BE2C (cell line): ENCODE data around the gene DDX10.

Source experiments
- DNase-seq: peaks from one replicate; pipeline ENCODE4 v3.0.0-alpha.2; 2020
- H3K27me3 ChIP-seq: fragments of 250-450 bp; sonication (Bioruptor Pico); 2 replicates; pipeline ENCODE4 v1.5.1; 2020; ENCODE audit warnings: mild to moderate bottlenecking
- H3K36me3 ChIP-seq: fragments of 250-450 bp; sonication (Bioruptor Pico); 2 replicates; pipeline ENCODE4 v1.5.1; 2020; ENCODE audit warnings: mild to moderate bottlenecking
- H3K4me1 ChIP-seq: fragments of 250-450 bp; sonication (Bioruptor Pico); 2 replicates; pipeline ENCODE4 v1.5.1; 2020
- H3K4me3 ChIP-seq: 2 replicates; pipeline ENCODE4 v1.5.1; 2011; ENCODE audit warnings: low read depth, low read length
- H3K9me3 ChIP-seq: fragments of 250-450 bp; sonication (Bioruptor Pico); 2 replicates; pipeline ENCODE4 v1.5.1; 2020
- CTCF ChIP-seq: IDR thresholded peaks from 2 replicates; pipeline ENCODE4 v1.5.1; 2012; ENCODE audit warnings: mild to moderate bottlenecking, low read depth, low read length

DDX10 gene

GRCh38 chr11:108679045-108679444, 14.2 kb downstream of the DDX10 start:
- H3K36me3 ChIP-seq = peaks cover 50% of the 10 kb centered on the region

GRCh38 chr11:108680271-108680670, 15.4 kb downstream of the DDX10 start:
- H3K4me3 ChIP-seq = no peak overlapping the region
- TF ChIP-seq CTCF = no peak
- no peak for DNase-seq
- peaks cover 43% of the 10 kb centered on the region for H3K36me3 ChIP-seq
- H3K27me3 ChIP-seq = no peaks in the 10 kb centered on the region
- no peaks in the 10 kb centered on the region for H3K9me3 ChIP-seq
- H3K4me1 ChIP-seq = no peaks in the 10 kb centered on the region

More at GRCh38 chr11:108679045-108679444, 14.2 kb downstream of the DDX10 start:
- Histone ChIP-seq H3K27me3 (no peaks in the 10 kb centered on the region), H3K4me1 (no peaks in the 10 kb centered on the region), H3K9me3 (no peaks in the 10 kb centered on the region), H3K4me3 (no peak overlapping the region)
- DNase-seq = no peak
- no peak for TF ChIP-seq CTCF

GRCh38 chr11:108685419-108686130, 20.7 kb downstream of the DDX10 start:
- Histone ChIP-seq H3K9me3 (no peaks in the 10 kb centered on the region), H3K4me1 (no peaks in the 10 kb centered on the region), H3K27me3 (no peaks in the 10 kb centered on the region), H3K36me3 (peaks cover 38% of the 10 kb centered on the region), H3K4me3 (no peak overlapping the region)
- no peak for DNase-seq
- TF ChIP-seq CTCF = no peak

- peaks cover 42% of the 10 kb centered on the region for H3K36me3 ChIP-seq
- TF ChIP-seq CTCF = no peak
- DNase-seq = no peak
Observed at GRCh38 chr11:108693852-108694251, 29.0 kb downstream of the DDX10 start.

GRCh38 chr11:108694846-108695245, 30.0 kb downstream of the DDX10 start:
- no peaks in the 10 kb centered on the region for H3K9me3 ChIP-seq
- H3K27me3 ChIP-seq = no peaks in the 10 kb centered on the region
- DNase-seq = no peak
- TF ChIP-seq CTCF = no peak
- H3K4me3 ChIP-seq = no peak overlapping the region
- H3K36me3 ChIP-seq = peaks cover 43% of the 10 kb centered on the region
- no peaks in the 10 kb centered on the region for H3K4me1 ChIP-seq

More at GRCh38 chr11:108693852-108694251, 29.0 kb downstream of the DDX10 start:
- Histone ChIP-seq H3K4me3 (no peak overlapping the region), H3K4me1 (no peaks in the 10 kb centered on the region), H3K9me3 (no peaks in the 10 kb centered on the region), H3K27me3 (no peaks in the 10 kb centered on the region)

- Histone ChIP-seq H3K4me3 (no peak overlapping the region), H3K27me3 (no peaks in the 10 kb centered on the region), H3K9me3 (no peaks in the 10 kb centered on the region), H3K4me1 (no peaks in the 10 kb centered on the region), H3K36me3 (peaks cover 24% of the 10 kb centered on the region)
- DNase-seq = peak; percentile 59
- peak; percentile 99 for TF ChIP-seq CTCF
Observed at GRCh38 chr11:108697872-108698473, 33.1 kb downstream of the DDX10 start.
